ENCODE data around the gene SLC11A1. TPM values are rescaled to one million over a fixed set of nuclear protein-coding genes. Genes with fewer than 3 reads are reported as not detected.

Gene SLC11A1
- total RNA-seq, 2 donors from 2014 or later, result 122 to 190 TPM

GRCh38 chr2:218437969-218438368 lies 55.9 kb downstream of the SLC11A1 start:
- Histone ChIP-seq H3K27me3 (replicated peaks; ENCODE audit: insufficient read depth) (no peaks in the 10 kb centered on the region), H3K4me1 (ENCODE audit: control insufficient read depth in 1 of 2, low read depth in 2 of 2) (no peaks in the 10 kb centered on the region), H3K27ac (no peak overlapping the region), H3K4me3 (no peak overlapping the region), H3K36me3 (no peaks in the 10 kb centered on the region), H3K9me3 (no peaks in the 10 kb centered on the region)
- TF ChIP-seq, protein P1, sequence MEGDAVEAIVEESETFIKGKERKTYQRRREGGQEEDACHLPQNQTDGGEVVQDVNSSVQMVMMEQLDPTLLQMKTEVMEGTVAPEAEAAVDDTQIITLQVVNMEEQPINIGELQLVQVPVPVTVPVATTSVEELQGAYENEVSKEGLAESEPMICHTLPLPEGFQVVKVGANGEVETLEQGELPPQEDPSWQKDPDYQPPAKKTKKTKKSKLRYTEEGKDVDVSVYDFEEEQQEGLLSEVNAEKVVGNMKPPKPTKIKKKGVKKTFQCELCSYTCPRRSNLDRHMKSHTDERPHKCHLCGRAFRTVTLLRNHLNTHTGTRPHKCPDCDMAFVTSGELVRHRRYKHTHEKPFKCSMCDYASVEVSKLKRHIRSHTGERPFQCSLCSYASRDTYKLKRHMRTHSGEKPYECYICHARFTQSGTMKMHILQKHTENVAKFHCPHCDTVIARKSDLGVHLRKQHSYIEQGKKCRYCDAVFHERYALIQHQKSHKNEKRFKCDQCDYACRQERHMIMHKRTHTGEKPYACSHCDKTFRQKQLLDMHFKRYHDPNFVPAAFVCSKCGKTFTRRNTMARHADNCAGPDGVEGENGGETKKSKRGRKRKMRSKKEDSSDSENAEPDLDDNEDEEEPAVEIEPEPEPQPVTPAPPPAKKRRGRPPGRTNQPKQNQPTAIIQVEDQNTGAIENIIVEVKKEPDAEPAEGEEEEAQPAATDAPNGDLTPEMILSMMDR (IDR thresholded peaks at IDR 0.05), result no peak
- no peak for ATAC-seq (ENCODE audit: insufficient number of reproducible peaks, low FRiP score, low read depth)
- no peak for DNase-seq (ENCODE audit: low spot score)

GRCh38 chr2:218438596-218438995 lies 56.5 kb downstream of the SLC11A1 start:
- H3K9me3 ChIP-seq, result no peaks in the 10 kb centered on the region
- no peaks in the 10 kb centered on the region for H3K4me1 ChIP-seq (ENCODE audit: control insufficient read depth in 1 of 2, low read depth in 2 of 2)
- no peaks in the 10 kb centered on the region for H3K36me3 ChIP-seq
- H3K4me3 ChIP-seq, result no peak overlapping the region
- no peak overlapping the region for H3K27ac ChIP-seq
- no peaks in the 10 kb centered on the region for H3K27me3 ChIP-seq (replicated peaks; ENCODE audit: insufficient read depth)
- DNase-seq (ENCODE audit: low spot score) (no peak), ATAC-seq (ENCODE audit: insufficient number of reproducible peaks, low FRiP score, low read depth) (no peak)
- TF ChIP-seq, protein P1 (IDR thresholded peaks at IDR 0.05), result no peak

- H3K4me3 ChIP-seq, result no peak overlapping the region
- H3K27me3 ChIP-seq (replicated peaks; ENCODE audit: insufficient read depth), result no peaks in the 10 kb centered on the region
- no peak overlapping the region for H3K27ac ChIP-seq
- H3K36me3 ChIP-seq, result peaks cover 12% of the 10 kb centered on the region
- no peaks in the 10 kb centered on the region for H3K9me3 ChIP-seq
- no peak for ATAC-seq (ENCODE audit: insufficient number of reproducible peaks, low FRiP score, low read depth)
- TF ChIP-seq, protein P1 (IDR thresholded peaks at IDR 0.05), result no peak
- no peaks in the 10 kb centered on the region for H3K4me1 ChIP-seq (ENCODE audit: control insufficient read depth in 1 of 2, low read depth in 2 of 2)
- no peak for DNase-seq (ENCODE audit: low spot score)
Observed at GRCh38 chr2:218444692-218445357, 62.8 kb downstream of the SLC11A1 start.

DNA sequence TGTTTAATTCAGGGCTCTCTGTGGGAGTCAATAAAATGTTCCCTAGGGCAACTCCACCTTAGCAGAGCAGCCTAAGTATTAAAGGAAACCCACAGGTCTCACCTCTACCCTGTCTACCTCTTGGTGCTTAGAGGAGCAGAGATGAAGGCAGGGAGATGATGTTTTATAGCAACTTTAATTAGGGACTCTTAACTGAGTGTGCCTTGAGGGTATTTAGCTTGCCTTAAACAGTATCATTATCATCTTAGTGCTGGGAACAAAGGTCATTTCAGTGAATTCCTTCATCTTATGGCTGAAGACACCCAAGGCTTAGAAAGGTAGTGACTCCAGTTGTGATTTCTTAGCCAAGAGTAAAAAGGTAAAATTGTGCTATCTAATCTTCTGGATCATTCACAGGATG lies 63.5 kb downstream of the SLC11A1 start:
- H3K27me3 ChIP-seq (replicated peaks; ENCODE audit: insufficient read depth), result no peaks in the 10 kb centered on the region
- ATAC-seq (ENCODE audit: insufficient number of reproducible peaks, low FRiP score, low read depth), result no peak
- no peaks in the 10 kb centered on the region for H3K4me1 ChIP-seq (ENCODE audit: control insufficient read depth in 1 of 2, low read depth in 2 of 2)
- no peak for DNase-seq (ENCODE audit: low spot score)
- H3K36me3 ChIP-seq, result peaks cover 12% of the 10 kb centered on the region
- H3K9me3 ChIP-seq, result no peaks in the 10 kb centered on the region
- TF ChIP-seq, protein P1 (IDR thresholded peaks at IDR 0.05), result no peak
- H3K27ac ChIP-seq, result no peak overlapping the region
- H3K4me3 ChIP-seq, result no peak overlapping the region

Other genes starting within 250 kb of the SLC11A1 start
- 1 to 10 TPM in 1 of 2 donors, under 1 TPM in 1; 0.41 to 4.4 TPM for gene CXCR1, start 215.3 kb upstream of the SLC11A1 start, total RNA-seq
- gene ARPC2, start 165.1 kb upstream of the SLC11A1 start, total RNA-seq, result 100 to 1,000 TPM; 378 to 469 TPM
- gene GPBAR1, start 121.3 kb upstream of the SLC11A1 start, total RNA-seq, result 1 to 10 TPM; 3.5 to 4.2 TPM
- gene AAMP, start 112.1 kb upstream of the SLC11A1 start, total RNA-seq, result 10 to 100 TPM; 95.9 to 97.5 TPM
- 10 to 100 TPM; 19.4 to 38.4 TPM for gene PNKD, start 111.8 kb upstream of the SLC11A1 start, total RNA-seq
- 100 to 1,000 TPM; 324 to 369 TPM for gene TMBIM1, start 89.8 kb upstream of the SLC11A1 start, total RNA-seq
- gene CATIP, start 25.4 kb upstream of the SLC11A1 start, total RNA-seq, result not detected
- 100 to 1,000 TPM; 141 to 182 TPM for gene CTDSP1, start 17.6 kb downstream of the SLC11A1 start, total RNA-seq
- gene VIL1, start 36.9 kb downstream of the SLC11A1 start, total RNA-seq, result 1 to 10 TPM in 1 of 2 donors, not detected in 1; 3.6 TPM
- gene USP37, start 186.1 kb downstream of the SLC11A1 start, total RNA-seq, result 10 to 100 TPM; 10.2 to 18.6 TPM
- 10 to 100 TPM; 33.7 to 59.5 TPM for gene CNOT9, start 186.6 kb downstream of the SLC11A1 start, total RNA-seq
- gene PLCD4, start 225.6 kb downstream of the SLC11A1 start, total RNA-seq, result 1 to 10 TPM; 1.6 to 8.3 TPM